Fibroblast of the conjunctiva (primary cell): ENCODE results near the gene CBLB.

Source experiments
- DNase-seq: peaks from one replicate; pipeline ENCODE4 v3.0.0-alpha.2; 2010; ENCODE audit warnings: low read depth

The CBLB gene

GRCh38 chr3:105869861-105870755, 1.3 kb upstream of the CBLB start:
- DNase-seq, result no peak

DNA sequence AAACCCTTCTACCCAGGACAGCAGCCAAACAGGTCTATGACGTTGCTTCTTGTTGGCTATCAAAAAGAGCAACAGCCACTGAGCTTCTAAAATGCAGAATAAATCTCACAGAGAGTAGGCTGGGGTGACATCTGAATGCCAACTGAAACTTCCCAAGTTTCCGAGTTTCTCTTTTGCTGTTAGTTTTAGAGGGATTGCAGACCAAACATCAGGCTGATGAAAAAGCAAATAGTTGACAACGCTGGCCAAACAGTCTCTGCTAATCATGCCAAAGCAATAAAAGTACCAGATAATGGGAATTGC, 670 bp upstream of the CBLB start:
- DNase-seq, result no peak

- no peak for DNase-seq
Measured at GRCh38 chr3:105868431-105868741, 426 bp downstream of the CBLB start.

- no peak for DNase-seq
Measured at GRCh38 chr3:105867712-105868430, 941 bp downstream of the CBLB start.

DNA sequence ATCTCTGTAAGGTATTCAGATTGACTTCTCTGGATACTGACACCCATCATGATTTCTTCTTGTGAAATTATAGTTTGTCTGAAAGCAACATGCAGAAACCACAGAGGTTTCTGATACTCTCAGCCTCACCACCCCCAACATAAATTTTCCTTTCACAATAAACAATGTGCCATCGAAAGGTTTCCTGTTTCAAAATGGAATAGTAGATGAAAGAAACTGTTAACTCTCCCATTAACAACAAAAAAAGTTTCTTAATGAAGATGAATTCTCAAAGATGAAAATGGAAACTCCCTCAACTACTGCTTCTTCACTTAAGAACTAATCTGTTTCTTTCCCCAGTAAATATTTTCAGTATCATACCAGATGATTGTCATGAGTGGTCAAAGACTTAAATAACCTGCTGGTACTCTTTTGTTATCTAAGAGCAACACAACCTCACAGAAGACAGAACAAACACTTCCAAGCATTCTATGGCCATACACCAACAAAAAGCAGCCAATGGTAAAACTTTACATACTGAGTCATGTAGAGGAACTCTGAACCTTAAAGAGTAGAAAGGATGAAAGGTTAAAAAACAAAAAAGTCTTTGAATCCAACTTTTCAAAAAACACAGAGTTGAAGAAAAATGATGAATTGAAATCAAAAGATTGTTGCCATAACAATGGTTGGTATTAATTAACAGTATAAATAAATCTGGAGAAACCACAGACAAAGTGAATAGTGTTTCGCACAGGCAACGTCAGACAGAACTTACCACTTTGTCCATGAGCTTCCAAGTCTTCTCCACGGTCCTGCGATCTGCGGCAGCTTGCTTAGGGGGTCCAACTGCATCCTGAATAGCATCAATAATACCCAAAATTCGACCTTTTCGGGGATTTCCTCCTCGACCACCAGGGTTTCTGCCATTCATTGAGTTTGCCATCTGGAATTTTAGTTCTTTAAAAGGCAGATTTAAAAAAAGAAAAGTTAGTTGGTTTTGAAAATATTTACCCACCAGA, 1.9 kb downstream of the CBLB start:
- peak; percentile 47 for DNase-seq

DNA sequence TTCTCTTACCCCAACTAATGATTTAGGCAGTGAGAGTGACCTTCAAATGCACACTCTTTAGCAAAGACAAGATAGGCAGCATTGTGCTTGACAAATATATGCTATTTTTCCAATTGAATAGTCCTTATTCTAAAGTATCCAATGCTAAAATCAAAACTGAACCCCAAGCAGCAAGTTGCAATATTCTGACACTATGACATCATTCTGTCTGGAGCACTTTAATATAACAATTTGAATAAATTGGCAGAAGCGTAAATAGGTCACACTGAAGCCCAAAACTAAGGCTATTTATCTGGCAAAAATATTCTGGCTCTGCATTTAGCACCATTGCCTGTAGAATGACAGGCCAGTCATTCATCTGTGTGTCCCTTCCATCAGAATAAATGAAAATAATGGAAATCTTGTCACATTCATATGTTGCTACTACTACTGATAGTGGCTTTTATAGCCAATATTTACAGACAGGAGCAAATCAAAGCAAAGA, 2.9 kb downstream of the CBLB start:
- no peak for DNase-seq

- no peak for DNase-seq
Measured at GRCh38 chr3:105865016-105865623, 3.7 kb downstream of the CBLB start.

- no peak for DNase-seq
Measured at GRCh38 chr3:105864212-105864611, 4.6 kb downstream of the CBLB start.

GRCh38 chr3:105863608-105864007, 5.2 kb downstream of the CBLB start:
- no peak for DNase-seq

- DNase-seq, result no peak
Measured at GRCh38 chr3:105862217-105862616, 6.6 kb downstream of the CBLB start.

- DNase-seq, result no peak
Measured at GRCh38 chr3:105860641-105861040, 8.2 kb downstream of the CBLB start.

- no peak for DNase-seq
Measured at GRCh38 chr3:105858017-105858416, 10.8 kb downstream of the CBLB start.

- DNase-seq, result no peak
Measured at GRCh38 chr3:105857601-105858000, 11.2 kb downstream of the CBLB start.

GRCh38 chr3:105856605-105857004, 12.2 kb downstream of the CBLB start:
- DNase-seq, result no peak

DNA sequence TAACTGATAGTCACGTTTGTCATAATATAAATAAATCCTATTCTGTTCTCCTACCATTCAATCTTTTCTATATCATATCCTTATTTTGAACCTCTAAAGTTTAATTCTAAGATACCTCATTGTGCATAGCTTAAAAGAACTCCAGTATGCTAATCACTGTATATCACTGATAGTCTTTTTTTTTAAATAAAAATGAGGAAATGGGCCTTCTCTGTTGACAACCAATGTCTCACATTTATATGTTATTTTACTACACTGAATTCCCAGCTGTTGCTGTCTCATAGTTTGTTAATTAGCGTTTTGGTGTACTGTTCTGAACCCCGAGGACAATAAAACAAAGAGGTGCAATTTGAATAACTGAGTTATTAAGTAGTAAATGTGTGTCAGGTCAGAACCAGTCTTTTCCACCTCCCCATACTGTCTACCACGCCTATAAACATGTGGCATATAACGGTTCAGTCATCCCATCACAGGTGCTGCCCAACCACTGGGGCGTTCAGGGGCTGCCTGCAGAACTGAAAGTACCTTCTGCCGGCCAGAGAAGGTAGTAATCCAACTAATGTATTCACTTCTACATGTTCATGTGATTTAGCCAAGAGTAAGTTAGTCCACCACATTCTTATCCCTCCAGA, 14.9 kb downstream of the CBLB start:
- no peak for DNase-seq

DNA sequence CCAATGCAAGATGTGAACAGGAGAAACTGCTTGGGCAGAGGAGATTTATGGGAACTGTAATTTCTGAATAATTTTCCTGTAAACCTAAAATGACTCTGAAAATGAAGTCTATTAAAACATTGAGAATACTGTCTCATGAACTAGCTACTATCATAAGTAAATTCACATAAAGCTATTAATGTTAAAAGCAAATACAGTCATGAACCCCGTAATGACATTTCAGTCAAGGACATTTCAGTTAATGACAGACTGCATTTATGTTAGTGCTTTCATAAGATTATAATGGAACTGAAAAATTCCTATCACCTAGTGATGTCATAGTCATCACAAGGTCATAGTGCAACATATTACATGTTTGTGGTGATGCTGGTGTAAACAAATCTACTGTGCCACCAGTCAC, 17.2 kb downstream of the CBLB start:
- no peak for DNase-seq

- DNase-seq, result no peak
Measured at GRCh38 chr3:105851176-105851575, 17.6 kb downstream of the CBLB start.

- no peak for DNase-seq
Measured at GRCh38 chr3:105850593-105850992, 18.2 kb downstream of the CBLB start.

DNA sequence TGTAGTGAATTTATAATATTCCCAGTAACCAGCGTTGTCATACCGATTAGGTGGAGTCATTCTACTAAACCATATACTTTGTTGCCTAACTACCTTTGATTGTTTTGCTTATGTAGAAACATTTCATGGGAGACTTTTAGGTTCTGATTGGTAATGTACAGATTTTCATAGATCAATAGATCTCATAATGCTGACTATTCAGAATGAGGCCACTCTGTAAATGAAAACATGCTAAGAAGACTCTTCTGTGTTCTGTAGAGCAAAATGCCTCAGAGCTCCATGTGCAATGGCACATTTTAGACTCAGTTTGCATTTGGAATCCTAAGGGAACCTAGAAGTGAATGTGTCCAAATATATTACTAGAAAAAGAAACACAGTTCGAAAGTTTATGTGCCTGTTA, 20.0 kb downstream of the CBLB start:
- DNase-seq, result no peak

DNA sequence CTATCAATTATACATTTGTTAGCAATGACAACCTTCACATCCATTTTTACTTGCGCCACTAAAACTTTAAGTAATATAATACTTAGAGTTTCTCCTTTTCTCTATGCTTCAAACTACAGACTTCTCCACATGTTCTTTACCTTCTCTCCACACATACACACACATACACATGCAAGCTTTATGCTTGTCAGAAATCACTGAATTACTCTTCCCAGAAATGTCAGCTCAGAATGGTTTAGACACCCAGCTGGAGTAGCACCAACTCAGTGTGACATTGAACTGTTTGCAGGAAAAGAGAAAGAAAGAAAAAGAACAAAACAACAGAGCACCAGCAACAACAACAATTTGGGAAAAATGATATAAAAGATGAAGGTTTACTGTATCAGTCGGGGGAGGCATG, 20.9 kb downstream of the CBLB start:
- no peak for DNase-seq

DNA sequence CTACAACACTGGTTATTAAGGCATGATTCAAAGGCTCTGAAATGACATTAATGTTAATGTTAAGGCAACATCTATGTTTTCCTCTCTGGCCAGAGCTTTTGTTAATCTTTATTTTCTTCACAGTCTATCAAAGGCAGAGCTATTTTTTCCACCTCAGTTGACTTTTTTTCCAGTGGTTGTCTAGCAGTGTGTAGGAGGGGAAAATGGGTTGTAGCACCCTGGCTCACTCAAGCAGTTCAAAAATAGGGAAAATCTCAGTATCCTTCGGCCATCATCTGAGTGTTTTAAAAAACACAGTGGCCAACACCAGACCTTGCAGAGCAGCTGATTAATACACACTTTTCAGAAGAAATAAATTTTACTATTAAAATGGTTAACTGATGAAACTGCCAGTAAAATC, 21.4 kb downstream of the CBLB start:
- DNase-seq, result no peak

DNA sequence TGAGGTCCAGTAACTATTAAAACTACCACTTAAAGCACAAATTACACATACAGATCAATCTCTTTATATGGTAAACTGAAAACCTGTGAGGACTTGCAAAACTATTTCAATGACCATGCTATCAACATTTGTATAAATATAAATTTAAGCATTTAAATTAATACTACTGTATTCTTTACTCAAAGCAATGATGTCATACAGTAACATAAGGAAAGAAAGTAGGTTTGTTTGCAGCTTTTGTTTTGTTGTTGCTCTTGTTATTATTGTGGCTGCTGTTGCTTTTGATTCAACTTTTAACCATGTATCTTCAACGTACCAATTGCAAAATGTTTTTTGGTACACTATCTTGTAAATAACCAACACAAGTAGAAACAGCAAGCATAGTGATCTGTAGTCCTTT, 22.0 kb downstream of the CBLB start:
- DNase-seq, result no peak
